B cell (primary cell): ENCODE results near the gene VAC14.

Experiments used
- CTCF ChIP-seq: fragments of 200-600 bp; IDR thresholded peaks from one replicate; pipeline ENCODE4 v1.8.0; 2022; ENCODE audit warnings: antibody characterized with exemption, mild to moderate bottlenecking
- EZH2 ChIP-seq: IDR thresholded peaks from 2 replicates; pipeline ENCODE4 v1.6.1; 2012; ENCODE audit warnings: borderline replicate concordance, low read depth, mild to moderate bottlenecking, moderate library complexity, low read length; ENCODE audit not compliant: insufficient read depth, poor library complexity, severe bottlenecking

GRCh38 chr16:70746708-70747424 is 54.1 kb downstream of the VAC14 start:
- TF ChIP-seq CTCF, result no peak
- TF ChIP-seq EZH2, result no peak
